Endodermal cell (in vitro differentiated cells): ENCODE measurements around the gene TSPAN3. TPM values are rescaled to one million over a fixed set of nuclear protein-coding genes. Genes with fewer than 3 reads are reported as not detected.

ENCODE experiments used
- DNase-seq: peaks from one replicate; pipeline ENCODE4 v3.0.0-alpha.2; 2017
- H3K27ac ChIP-seq: 2 replicates; pipeline ENCODE4 v1.5.1; 2013; ENCODE audit warnings: mild to moderate bottlenecking, low read depth, low read length, moderate library complexity
- H3K27me3 ChIP-seq: 2 replicates; pipeline ENCODE4 v1.6.1; 2013; ENCODE audit warnings: mild to moderate bottlenecking, low read length, moderate library complexity; ENCODE audit not compliant: insufficient read depth, control insufficient read depth, poor library complexity, severe bottlenecking
- H3K36me3 ChIP-seq: 2 replicates; pipeline ENCODE4 v1.7.0; 2013; ENCODE audit warnings: mild to moderate bottlenecking, low read length, moderate library complexity; ENCODE audit not compliant: control insufficient read depth, insufficient read depth
- H3K4me1 ChIP-seq: one replicate; pipeline ENCODE4 v1.7.0; 2013; ENCODE audit warnings: low read length; ENCODE audit not compliant: control insufficient read depth, insufficient read depth
- H3K4me3 ChIP-seq: 2 replicates; pipeline ENCODE4 v1.5.1; 2013; ENCODE audit warnings: mild to moderate bottlenecking, low read length, moderate library complexity
- H3K9ac ChIP-seq: 2 replicates; pipeline ENCODE4 v1.6.1; 2013; ENCODE audit warnings: mild to moderate bottlenecking, low read length, moderate library complexity; ENCODE audit not compliant: poor library complexity, severe bottlenecking; ENCODE audit errors: extremely low read depth
- H3K9me3 ChIP-seq: 2 replicates; pipeline ENCODE4 v1.6.1; 2013; ENCODE audit warnings: mild to moderate bottlenecking, low read length, moderate library complexity; ENCODE audit not compliant: control insufficient read depth
- H3K27ac Mint-ChIP-seq: 2 replicates; pipeline ENCODE4 v1.8.0; 2020; ENCODE audit warnings: mixed read lengths
- H3K27me3 Mint-ChIP-seq: 2 replicates; pipeline ENCODE4 v1.8.0; 2021; ENCODE audit warnings: mild to moderate bottlenecking, mixed read lengths; ENCODE audit not compliant: insufficient read depth
- H3K36me3 Mint-ChIP-seq: 2 replicates; pipeline ENCODE4 v1.8.0; 2020; ENCODE audit warnings: low read depth, mixed read lengths
- H3K4me1 Mint-ChIP-seq: 2 replicates; pipeline ENCODE4 v1.8.0; 2020; ENCODE audit warnings: mixed read lengths
- H3K4me3 Mint-ChIP-seq: 2 replicates; pipeline ENCODE4 v1.8.0; 2020; ENCODE audit warnings: mild to moderate bottlenecking, moderate library complexity, mixed read lengths
- H3K9me3 Mint-ChIP-seq: 2 replicates; pipeline ENCODE4 v1.8.0; 2020; ENCODE audit warnings: mild to moderate bottlenecking, mixed read lengths
- CTCF ChIP-seq: fragments of 200-600 bp; sonication (generic); conservative IDR thresholded peaks from 2 replicates; pipeline ENCODE4 v1.5.0; 2021; ENCODE audit warnings: antibody characterized with exemption, mild to moderate bottlenecking
- WGBS, 2 experiments: methylation state at CpG; one replicate each; pipeline versions ENCODE4 v1.1.5 to v1.1.7; 2013; ENCODE audit warnings: missing lambda C conversion rate in 2 of 2, mixed read lengths in 1 of 2; ENCODE audit not compliant: insufficient coverage in 1 of 2, insufficient read length in 1 of 2; 5-methylcytosine and 5-hydroxymethylcytosine counted together
- total RNA-seq, 2 donors: library from RNA; stranded (reverse); fragmentation: NEBNext Ultra II Directional in 1 of 2; extraction: Animal tissue kit (Norgen Biotek cat#: 25700) in 1 of 2; gene quantifications; 2 replicates in 1 of 2; 3 replicates in 1 of 2; pipeline ENCODE4 v1.2.1, GENCODE V29; 2021

The TSPAN3 gene
- total RNA-seq, 2 donors from 2014 or later = 188 to 211 TPM

DNA sequence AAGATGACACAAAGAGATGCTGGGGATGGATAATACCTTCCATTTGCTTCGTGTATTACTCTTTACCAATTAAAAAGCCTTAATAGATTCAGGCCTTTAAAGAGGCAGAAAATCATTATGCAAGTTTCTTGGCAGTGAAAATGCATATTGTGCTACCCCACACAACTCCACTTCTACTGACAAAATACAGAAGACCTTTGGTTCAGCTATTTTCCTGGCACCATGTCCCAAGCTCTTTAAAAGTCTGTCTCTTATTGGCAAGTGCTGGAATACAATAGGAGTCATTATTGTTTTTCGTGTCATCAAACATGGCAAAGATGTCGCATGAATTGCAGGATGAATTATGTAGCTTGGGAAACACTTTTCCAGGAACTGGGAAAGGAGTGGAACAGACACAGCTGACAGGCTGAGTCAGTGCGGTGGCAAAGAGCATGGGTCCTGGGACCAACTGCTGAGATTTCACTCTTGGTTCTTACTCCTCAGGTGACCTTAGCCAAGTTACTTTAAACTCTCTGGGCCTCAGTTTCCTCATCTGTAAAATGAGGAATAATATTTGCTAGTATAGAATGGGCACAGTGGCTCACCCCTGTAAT lies 5.5 kb upstream of the TSPAN3 start:
- no peak overlapping the region for H3K4me3 ChIP-seq
- H3K4me1 ChIP-seq = no peaks in the 10 kb centered on the region
- H3K27me3 Mint-ChIP-seq = peaks cover 4% of the 10 kb centered on the region
- peaks cover 7% of the 10 kb centered on the region for H3K4me1 Mint-ChIP-seq
- no peak overlapping the region for H3K9ac ChIP-seq
- H3K9me3 Mint-ChIP-seq = peaks cover 4% of the 10 kb centered on the region
- H3K27ac ChIP-seq = no peak overlapping the region
- 92 to 93% methylated on average over 3 to 4 of the region's 4 CpGs for WGBS, 2 experiments
- no peak for DNase-seq
- H3K36me3 Mint-ChIP-seq = no peaks in the 10 kb centered on the region
- H3K36me3 ChIP-seq = no peaks in the 10 kb centered on the region
- no peak for TF ChIP-seq CTCF
- no peaks in the 10 kb centered on the region for H3K9me3 ChIP-seq
- no peak overlapping the region for H3K27ac Mint-ChIP-seq
- no peak overlapping the region for H3K4me3 Mint-ChIP-seq
- no peaks in the 10 kb centered on the region for H3K27me3 ChIP-seq

GRCh38 chr15:77075528-77075927 lies 4.6 kb upstream of the TSPAN3 start:
- H3K27me3 Mint-ChIP-seq = peaks cover 4% of the 10 kb centered on the region
- no peak overlapping the region for H3K4me3 Mint-ChIP-seq
- TF ChIP-seq CTCF = no peak
- Histone ChIP-seq H3K27me3 (no peaks in the 10 kb centered on the region), H3K36me3 (no peaks in the 10 kb centered on the region), H3K4me1 (no peaks in the 10 kb centered on the region), H3K27ac (no peak overlapping the region), H3K9ac (no peak overlapping the region), H3K9me3 (no peaks in the 10 kb centered on the region), H3K4me3 (no peak overlapping the region)
- H3K27ac Mint-ChIP-seq = no peak overlapping the region
- no peaks in the 10 kb centered on the region for H3K36me3 Mint-ChIP-seq
- H3K4me1 Mint-ChIP-seq = peaks cover 11% of the 10 kb centered on the region
- no peak for DNase-seq
- 86 to 87% methylated on average over 8 to 9 of the region's 9 CpGs for WGBS, 2 experiments
- peaks cover 4% of the 10 kb centered on the region for H3K9me3 Mint-ChIP-seq

DNA sequence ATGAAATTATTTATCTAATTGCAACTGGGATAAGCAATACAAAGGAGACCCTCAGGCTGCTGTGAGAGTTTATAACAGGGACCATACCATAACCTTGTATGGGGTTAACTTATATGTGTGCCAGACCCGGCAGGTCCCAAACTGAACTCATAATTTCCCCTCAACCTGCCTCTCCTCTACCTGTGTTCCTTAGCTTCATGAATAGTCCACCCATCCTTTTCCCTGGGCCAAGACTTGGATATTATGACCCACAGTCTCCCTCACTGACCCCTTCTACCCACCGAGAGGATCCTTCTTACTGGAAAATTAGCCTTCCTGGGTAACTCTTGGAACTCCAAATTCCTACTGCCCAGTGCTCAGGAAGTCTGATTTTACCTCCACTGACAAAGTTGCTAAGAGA lies 3.4 kb upstream of the TSPAN3 start:
- Histone ChIP-seq H3K36me3 (no peaks in the 10 kb centered on the region), H3K4me1 (no peaks in the 10 kb centered on the region), H3K9me3 (no peaks in the 10 kb centered on the region), H3K4me3 (no peak overlapping the region), H3K9ac (no peak overlapping the region), H3K27ac (no peak overlapping the region), H3K27me3 (no peaks in the 10 kb centered on the region)
- H3K27ac Mint-ChIP-seq = no peak overlapping the region
- peaks cover 4% of the 10 kb centered on the region for H3K27me3 Mint-ChIP-seq
- no peak overlapping the region for H3K4me3 Mint-ChIP-seq
- peaks cover 16% of the 10 kb centered on the region for H3K4me1 Mint-ChIP-seq
- WGBS, 2 experiments = 80 to 98% methylated on average over 1 to 2 of the region's 2 CpGs
- peaks cover 4% of the 10 kb centered on the region for H3K9me3 Mint-ChIP-seq
- DNase-seq = no peak
- TF ChIP-seq CTCF = no peak
- H3K36me3 Mint-ChIP-seq = no peaks in the 10 kb centered on the region
